Activated gamma-delta T cell treated with Interleukin-2 at 50 U/mL for 16 hours (primary cell): Measurements from ENCODE around the gene ENTR1.

Experiments
- DNase-seq: peaks from one replicate; pipeline ENCODE4 v3.0.0-alpha.2; 2020

The ENTR1 gene

DNA sequence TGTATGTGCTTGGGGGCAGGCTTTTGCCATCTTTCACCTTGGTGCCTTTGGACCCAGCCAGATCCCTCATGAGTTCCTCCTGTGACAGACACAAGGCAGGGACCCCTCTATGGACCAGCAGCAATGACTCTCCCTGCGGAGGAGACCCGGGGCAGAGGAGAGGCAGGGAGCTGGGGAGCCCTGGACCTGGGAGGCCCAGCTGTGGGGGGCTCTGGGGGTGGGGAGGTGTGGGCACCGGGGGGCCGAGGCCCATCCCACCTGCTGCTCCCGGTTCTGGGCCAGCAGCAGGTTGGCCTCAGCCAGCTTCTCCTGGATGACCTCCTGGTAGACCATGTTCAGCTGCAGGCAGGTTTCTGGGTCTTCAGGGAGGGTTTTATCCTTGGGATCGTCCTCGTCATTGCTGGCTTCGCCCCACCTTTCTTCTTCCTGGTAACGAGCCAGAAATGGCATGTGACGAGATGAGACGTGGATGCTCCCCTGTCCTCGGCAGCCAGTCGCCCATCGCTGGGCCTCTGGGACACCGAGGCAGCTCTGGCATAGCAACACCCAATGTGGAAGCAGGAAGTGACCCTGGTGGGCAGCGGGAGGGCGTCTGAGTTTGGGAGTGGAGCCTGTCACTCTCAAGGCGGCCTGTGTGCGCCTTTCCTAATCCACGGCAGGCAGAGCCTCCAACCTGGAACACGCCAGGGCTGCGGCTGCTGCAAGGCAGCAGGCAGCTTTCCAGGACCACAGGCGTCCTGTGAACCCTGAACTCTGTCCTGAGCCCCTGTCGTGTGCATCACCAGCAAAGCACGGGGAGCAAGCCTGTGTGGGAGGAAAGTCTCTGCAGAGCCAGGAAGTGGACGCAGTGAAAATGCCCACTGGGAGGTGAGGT, 14.8 kb downstream of the ENTR1 start:
- no peak for DNase-seq

DNA sequence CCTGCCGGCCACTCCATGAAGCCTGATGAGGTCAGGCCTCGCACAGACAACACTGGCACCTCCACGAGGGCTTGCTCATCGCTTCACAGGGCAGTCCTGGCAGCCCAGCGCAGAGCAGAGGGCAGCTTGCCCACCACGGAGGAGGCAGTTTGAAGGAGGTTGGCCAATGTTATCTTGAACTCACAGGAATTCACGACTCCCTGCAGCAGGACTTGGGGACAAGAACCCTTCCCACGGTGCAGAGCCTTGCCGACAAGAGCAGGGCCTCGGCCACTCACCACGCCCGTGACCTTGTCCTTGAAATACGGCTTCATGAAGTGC, 15.4 kb downstream of the ENTR1 start:
- no peak for DNase-seq

DNA sequence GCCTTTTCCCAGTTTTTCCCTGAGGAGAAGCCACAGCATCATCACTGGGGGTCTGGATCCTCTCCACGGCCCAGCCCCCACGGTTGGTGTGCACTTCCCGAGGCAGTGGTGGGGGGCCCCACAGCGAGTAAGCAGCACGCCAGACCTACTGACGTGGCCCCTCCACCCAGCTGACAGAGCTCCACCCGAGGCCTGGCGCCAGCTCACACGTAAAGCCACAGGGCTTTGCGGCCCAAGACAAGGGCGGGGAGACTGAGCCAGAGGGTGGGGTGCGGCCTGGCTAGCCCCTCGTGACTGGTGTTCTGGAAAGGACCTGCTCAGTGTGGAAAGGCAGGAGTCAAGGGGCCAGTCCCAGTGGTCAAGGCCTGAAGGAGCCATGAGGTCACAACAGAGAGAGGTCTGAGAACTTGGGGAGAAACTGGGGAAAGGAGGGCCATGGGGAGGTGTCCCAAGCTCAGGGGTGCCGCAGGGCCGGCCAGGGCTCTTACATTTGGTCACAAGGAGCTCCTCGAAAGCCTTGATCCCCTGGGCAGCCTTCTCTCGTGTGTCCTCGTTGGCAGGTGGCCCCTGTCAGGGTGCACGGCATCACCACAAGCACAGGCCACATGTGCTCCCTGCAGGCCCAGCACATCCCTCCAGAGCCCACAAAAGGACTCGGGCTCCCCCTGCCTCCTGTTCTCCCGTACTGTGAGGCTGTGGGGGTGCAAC, 15.9 kb downstream of the ENTR1 start:
- DNase-seq = no peak

DNA sequence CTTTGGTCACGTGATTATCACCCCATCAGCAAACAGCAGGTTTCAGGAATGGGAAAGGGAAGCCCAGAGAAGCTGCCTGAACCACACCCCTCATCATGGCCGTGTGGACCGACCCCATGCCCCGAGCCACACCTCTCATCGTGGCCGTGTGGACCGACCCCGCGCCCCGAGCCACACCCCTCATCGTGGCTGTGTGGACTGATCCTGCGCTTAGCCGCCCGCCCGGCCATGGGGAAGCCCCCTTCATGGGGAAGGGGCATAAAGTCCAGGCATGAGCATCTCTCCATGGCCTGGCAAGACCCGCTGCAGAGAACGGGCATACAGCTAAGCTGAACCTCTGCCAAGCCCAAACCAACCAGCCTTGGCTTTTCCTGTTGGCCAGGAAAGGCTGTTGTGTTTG, 16.9 kb downstream of the ENTR1 start:
- no peak for DNase-seq

DNA sequence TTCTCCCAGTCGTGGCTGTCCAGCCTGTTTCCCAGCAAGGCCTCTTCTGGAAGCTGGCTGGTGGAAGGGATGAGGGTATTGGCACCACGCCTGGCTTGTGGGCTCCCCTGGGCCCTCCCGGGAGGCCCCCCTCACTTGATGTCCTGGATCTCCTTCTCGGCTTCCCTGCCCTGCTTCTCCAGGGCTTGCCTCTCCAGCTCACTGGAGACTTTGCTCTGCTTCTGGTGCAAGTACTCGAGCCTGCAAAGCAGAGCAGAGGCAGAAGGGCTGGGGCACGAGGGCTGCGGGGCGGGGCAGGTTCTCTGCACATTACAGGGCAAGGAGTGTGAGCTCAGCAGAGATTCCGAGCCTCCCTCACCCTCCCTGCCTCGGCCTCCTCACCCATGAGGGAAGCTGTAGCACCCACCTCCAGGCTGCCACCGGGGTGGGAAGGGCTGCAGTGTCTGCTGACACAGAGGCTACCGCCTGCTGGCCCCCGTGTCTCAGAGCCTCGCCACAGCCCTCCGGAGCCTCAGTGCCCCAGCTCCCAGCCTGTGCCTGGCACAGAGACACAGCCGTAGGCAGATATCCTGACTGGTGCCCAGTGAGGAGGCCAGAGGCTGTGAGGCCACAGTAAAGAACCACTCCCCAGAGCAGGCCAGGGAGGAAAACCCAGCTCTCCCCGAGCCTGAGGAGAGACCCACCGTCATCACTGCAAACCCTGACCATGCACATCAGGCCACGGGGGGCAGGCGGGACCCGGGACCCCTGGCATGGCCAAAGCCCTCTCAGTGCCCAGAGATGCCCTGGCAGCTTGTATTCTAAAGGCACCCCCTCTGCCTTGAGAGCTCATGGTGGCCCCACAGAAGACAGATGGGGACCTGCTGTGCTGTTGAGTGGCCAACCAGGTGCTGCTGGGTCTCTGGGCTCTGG, 17.6 kb downstream of the ENTR1 start:
- DNase-seq = no peak

DNA sequence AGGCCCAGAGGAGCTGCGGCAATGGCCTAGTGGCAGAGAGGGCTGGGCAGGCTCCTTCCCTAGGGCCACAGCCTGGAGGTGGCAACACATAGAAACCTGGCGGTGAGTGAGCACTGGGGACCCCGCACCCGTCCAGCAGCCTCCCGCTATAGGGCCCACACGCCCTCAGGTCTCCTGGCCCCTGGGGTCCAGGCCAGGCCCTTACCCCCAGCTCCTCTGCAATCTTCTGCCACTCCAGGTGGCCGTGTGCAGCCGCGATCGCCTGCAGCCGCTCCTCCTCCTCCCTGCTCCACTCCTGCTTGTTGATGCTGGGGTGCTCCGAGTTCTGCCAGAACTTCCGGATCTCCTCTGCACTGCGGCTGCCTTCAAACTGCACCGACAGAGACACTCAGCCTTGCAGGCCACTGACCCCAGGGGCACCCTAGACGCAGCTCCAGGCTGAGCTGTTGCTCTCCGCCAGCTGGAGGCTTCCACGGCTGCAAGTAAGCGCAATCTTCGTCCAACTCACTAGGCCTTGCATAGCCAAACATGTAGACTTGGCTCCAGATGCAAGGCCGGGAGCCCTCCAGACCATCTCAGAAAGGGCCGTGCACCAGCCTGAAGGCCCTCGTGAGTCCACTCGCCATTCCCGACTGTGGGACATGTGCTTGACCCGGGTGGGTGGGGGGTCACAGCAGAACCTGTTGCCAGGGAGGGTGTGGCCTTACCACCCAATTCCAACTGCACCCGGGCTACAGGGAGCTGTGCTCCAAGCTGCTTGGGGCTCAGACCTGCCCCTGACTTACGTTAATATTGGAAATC, 18.5 kb downstream of the ENTR1 start:
- DNase-seq = no peak

DNA sequence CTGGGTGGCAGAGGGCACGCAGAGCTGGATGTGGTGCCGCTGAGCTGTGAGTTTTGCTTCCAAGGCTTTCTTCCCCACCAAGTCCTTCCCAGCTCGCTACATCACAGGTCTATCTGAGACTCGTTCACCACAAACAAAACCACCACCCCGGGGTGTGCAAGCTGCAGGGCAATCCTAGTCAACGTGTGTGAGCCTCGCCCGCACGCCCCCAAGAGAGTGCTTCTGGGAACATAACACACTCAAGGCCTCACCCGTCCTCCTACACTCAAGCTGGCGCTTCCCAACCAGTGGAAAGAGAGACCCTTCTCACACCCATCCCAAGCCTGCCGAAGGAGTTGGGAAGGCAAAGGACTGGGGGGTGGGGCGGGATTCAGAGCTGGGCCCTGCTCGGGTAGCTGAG, 21.0 kb downstream of the ENTR1 start:
- no peak for DNase-seq

DNA sequence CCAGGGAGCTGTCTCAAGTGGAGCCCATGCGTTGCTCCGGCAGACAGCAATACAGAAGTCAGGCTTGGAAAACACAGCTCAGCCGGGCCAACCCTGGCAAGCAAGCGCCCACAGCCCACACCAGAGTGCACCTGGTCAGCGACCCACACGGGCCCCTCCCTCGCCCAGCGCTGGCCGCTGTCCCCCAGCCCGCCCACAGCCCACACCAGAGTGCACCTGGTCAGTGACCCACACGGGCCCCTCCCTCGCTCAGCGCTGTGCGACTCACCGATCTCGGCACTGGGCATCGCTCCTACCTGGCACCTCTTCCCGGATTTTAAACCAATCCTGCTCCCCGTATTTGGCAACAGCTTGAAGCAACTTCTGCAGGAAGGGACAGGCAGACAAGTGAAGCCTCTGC, 23.2 kb downstream of the ENTR1 start:
- DNase-seq = no peak

DNA sequence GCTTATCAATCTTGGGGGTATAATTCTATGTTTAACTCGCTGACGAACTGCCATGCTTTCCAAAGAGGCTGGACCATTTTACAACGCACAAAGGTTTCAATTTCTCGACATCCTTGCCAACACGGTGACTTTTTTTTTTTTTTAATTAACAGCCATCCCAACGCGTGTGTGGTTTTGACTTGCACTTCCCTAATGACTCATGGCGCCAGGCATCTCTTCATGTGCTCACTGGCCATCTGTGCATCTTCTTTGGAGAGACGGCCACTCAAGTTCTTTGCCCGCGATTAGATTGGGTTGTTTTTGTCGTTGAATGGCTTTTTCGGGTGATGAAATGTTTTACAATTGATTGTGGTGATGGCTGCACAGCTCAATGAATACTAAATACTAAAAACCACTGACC, 24.4 kb downstream of the ENTR1 start:
- DNase-seq = no peak

DNA sequence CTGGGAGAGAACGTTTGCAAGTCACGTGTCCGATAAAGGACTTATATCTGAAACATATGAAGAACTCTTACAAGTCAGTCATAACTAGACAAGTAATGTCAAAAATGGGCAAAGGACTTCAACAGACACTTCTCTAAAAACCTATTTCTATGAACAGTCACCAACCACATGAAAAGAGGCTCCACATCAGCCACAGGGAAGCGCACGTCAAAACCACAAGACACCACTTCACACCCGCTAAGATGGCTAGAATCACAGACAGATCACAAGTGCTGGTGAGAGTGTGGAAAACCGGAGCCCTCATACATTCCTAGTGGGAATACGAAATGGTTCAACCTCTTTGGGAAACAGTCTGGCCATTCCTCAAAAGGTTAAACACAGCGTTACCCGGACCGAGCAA, 25.4 kb downstream of the ENTR1 start:
- DNase-seq = peak; percentile 46

DNA sequence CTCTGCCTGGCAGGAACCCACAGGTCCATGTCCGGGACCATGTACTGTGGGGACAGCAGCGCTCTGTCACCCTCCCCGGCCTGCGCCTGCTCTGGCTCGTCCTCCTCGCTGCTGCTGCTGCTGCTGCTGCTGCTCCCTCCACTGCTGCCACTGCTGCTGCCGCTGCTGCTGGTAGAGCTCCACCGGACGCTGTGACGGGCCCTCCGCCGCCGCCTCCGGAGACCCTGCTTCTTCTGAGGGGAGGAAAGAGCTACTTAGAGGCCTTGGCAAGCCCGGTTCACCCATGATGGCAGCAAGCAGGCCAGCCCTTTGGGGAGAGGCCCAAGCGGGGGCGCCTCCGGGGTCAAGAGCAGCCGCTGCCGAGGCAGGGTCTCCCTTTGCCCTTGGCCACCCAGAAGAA, 27.0 kb downstream of the ENTR1 start:
- no peak for DNase-seq

DNA sequence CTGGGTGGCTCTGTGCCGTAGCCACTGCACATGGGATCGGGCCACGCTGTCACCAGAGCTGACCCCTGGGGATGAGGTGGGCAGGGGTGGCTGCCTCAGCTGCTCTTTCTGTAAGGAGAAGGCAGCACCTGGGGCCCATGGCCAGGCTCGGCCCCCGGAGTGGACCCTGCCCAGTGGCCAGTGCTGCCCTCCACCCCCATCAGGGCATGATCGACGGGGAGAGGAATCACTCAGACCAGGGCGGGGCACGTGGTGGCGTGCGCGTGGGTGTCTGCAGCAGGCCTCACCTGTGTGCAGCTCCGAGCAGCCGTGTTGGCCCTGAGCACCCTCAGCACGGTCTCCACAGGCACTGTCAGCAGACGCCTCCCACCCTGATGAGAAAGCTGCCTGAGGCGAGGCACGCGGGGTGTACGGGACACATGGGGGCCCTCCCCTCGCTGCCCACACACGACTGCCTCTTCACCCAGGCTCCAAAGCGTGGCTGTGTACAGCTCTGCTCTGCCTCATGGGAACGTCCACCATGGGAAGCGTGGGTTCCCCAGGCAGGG, 28.4 kb downstream of the ENTR1 start:
- DNase-seq = no peak

DNA sequence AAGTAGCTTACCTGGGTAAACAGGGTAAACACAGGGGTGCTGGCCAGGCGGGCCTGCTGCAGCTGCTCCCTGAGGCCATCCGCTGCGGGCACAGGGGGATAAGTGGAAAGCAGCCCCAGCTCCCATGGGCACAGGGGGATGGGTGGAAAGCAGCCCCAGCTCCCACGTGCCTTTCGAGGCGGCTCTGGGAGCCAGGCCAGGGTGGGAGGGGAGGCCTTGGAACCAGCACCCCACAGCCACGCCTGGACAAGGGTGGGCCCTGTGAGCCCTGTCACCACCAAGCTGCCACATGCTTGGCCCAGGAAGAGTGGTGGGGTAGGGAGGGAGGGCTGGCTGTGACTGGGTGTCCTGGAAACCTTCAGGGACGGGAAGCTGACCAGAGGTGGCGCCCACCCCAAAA, 29.1 kb downstream of the ENTR1 start:
- DNase-seq = no peak

DNA sequence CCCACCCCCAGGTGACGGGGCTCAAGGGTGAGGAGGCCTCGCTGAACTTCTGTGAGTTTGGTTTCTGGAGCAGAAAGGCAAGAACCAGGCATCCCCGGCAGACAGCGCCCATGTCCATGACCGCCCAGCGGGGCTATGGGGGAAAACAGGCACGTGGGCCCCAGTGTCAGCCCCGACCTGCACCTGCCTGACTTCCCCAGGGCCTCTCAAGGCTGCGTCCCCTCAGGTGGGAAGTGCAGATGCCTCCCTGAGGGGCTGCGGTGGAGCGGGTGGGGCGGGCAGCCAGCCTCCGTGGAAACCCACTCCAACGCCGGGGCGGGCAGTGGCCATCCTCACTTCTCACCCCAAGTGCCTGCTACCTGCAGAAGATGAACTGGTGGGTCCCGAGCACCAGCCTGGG, 30.0 kb downstream of the ENTR1 start:
- DNase-seq = no peak

DNA sequence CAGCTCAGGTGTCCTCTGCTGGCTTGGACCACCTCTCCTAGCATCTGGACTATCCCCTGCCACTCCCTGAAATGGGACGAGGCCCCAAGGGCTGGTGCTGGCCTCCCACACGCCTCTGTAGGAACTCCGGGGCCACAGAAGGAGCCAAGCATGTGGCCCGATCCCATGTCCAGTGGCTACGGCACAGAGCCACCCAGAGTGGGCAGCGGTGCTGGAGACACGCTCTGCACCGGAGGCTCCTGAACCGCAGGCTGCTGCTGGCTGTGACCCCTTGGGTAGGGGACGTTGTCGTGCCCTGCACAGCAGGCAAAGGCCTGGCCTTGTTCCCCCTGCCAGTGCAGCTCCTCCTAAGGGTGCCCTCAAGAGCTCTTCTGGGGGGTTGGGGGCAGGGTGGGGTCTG, 30.5 kb downstream of the ENTR1 start:
- DNase-seq = no peak

DNA sequence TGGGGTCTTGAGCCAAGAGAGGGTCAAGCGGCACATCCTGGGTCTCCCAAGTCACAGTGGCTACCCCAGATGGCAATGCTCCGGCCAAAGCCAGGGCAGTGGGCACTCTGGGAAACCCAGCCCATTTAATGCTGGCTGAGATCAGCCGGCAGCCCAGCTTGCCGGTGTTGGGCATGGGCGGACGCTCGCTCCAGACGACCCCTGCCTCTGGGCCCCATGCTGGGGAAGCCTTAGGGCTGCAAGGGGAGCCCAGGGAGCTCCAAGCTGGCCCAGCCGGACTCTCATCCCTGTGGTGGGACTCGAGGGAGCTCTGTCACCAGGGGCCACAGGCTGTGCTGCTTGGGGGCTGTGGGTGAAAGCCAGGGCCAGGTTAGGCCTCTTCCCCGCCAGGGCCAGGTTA, 31.0 kb downstream of the ENTR1 start:
- DNase-seq = no peak

DNA sequence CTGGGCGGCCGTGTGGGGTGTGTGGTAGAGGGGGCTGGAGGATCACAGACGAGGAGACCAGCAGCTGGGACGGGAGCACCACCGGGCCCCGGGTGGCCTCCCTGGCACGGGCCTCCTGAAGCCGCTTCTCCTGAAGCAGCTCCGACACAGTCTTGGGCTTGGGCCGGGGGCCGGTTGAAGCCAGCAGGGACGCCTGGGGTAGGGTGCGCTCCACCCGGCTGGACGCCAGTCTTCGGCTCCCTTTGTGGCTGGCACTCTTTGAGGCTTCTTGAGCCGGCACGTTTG, 31.5 kb downstream of the ENTR1 start:
- no peak for DNase-seq

DNA sequence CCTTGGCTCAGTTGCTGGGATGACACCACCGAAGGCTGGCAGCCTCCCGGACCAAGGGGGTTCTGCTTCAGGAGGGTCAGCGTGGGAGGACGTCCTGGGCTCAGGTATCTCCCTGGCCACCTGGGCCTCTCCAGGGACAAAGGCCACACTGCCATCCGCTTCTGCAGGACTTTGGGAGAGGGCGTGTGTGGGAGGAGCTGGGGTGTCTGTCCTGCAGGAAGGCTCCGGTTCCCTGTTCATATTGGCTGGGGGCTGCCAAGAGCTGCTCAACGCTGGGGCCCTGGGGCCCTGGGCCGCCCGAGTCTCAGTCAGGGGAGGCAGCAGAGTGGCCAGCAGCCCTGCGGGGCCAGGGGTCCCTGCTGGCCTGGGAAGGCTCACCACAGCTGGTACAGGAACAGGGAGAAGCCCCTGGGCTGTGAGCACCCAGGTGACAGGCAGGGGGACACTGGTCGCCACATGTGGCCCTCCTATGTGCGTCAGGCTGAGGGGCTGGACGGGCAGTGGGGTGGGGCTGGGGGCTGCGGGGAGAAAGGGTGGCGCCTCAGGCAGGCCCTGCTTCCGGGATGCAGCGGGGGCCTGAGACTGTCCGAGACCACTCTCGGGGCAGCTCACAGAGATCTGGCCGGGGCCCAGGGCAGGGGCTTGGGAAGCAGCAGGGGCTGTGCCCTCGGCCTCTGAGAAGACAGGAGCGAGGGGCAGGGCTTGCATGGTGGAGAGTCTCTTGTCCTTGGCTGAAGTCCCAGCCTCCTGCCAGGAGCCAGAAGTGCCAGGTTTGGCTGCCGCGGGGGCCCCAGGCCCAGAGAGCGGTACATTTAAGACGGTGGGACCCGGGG, 32.0 kb downstream of the ENTR1 start:
- no peak for DNase-seq

DNA sequence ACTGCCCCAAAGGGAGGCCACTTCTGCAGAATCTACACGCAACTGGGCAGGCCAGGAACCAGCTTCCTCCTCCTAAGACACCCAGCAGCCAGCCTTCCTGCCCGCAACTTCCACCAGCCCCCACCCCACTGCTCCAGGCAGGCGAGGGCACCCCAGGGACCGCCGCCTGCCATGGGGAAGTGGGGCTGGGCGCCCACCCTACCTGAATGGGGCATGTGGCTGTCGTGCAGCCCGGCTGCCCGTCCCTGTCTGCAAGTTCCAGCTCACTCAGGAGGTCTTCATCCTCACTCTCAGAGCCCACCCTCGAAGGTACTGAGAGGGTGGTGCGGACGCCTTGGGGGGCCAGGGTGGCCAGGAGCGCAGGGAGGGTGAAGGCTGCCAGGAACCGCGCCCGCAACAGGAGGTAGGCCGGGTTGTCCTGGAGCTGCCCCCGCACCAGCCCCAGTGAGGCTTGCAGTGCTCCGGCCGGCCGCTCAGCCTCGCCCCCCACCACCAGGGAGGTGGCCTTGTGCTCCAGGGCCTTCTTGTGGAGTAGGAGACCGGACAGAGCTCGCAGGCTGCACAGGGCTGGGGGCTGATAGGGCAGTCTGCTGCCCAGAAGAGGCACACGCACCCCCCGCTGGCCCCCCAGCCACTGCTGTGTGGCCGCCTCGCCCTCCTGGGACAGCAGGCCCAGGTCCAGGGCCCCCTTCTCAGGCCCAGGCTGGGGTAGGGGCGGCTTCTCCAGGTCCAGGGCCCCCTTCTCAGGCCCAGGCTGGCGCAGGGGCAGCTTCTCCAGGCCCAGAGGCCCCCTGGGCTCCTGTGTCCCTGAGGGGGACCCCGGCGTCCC, 32.9 kb downstream of the ENTR1 start:
- DNase-seq = no peak

DNA sequence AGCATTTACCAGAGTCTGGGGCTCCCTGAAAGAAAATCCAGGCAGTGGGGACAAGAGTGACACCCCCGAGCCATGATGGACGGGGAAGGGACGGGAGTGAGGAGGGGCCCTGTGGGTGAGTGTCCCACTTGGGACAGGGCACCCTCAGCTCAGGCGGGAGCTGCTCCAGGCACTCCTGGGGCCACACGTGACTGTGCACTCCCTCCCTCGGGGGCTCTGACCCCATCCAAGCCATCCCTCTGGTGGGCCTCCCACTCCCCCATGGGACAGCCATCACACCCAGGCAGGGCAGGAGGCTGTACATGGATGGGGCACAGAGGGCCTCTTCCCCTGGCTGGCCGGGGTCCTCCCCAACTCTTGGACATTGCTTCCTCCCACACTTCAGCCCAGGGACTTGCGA, 34.0 kb downstream of the ENTR1 start:
- no peak for DNase-seq

DNA sequence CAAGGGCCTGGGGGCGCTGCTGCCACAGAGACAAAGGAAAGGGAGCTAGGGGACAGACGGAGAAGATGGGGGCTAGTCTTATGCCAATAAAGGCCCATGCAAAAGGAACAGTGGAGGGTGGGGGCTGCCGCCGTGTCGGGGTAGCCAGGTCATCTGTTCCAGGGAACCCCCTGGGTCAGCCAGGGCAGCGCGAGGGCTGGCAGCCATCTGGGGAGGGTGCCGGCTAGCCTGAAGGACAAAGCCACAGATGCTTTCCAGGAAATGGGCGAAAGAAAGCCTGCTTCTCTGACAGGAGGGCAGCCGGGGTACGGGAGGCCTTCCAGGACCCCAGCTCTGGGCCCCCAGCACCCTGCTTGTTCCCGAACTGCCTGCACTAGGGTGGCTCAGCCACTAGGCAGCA, 35.3 kb downstream of the ENTR1 start:
- DNase-seq = no peak
